Measurements from ENCODE around the gene PRDM5.

Gene PRDM5

DNA sequence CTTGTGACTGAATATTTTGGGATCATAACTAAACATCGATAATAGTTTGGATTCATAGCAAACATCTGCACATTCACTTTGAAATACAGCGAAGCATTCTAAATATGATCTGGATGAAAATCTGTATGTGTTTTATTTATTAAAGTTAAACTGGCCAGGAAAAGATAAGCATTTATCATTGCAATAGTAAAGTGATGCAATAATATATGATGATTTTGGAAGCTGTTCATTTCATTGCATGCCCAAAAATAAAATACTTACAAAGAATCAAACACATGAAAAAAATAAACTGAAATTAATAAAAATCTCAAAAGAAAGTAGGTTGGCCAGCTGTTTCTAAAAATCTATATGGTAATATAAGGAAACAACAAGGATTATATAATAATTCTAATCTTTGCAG, 1.9 kb downstream of the PRDM5 start:
- Histone ChIP-seq H3K4me3 (ENCODE audit: insufficient read depth in 1 of 2, low read depth in 1 of 2, low read length in 2 of 2) (peak overlapping the region in 1 of 2 experiments; percentile 19), H3K18ac (ENCODE audit: low read depth in 1 of 2, low read length in 2 of 2) (no peak overlapping the region), H3K27ac (ENCODE audit: low read length, poor library complexity, severe bottlenecking) (no peak overlapping the region), H3K4ac (ENCODE audit: low read depth in 1 of 2, low read length in 2 of 2) (no peak overlapping the region), H3K9ac (ENCODE audit: low read length) (peak overlapping the region; percentile 96), H3K36me3 (ENCODE audit: control insufficient read depth in 1 of 2, insufficient read depth in 2 of 2, low read depth in 1 of 2, low read length in 2 of 2) (no peaks in the 10 kb centered on the region), H4K91ac (ENCODE audit: low read length) (no peak overlapping the region), H2AFZ (ENCODE audit: low read depth, low read length) (no peak overlapping the region), H3K14ac (ENCODE audit: low read length in 2 of 2) (no peak overlapping the region), H2AK5ac (ENCODE audit: low read length, severe bottlenecking) (no peak overlapping the region), H2BK12ac (ENCODE audit: low read length in 2 of 2) (no peak overlapping the region), H3K9me3 (ENCODE audit: control insufficient read depth, low read length) (no peaks in the 10 kb centered on the region), H3K23ac (ENCODE audit: low read length in 2 of 2) (no peak overlapping the region), H2BK5ac (ENCODE audit: low read depth, low read length, poor library complexity, severe bottlenecking) (no peak overlapping the region), H3K4me1 (ENCODE audit: control insufficient read depth, insufficient read depth, low read depth, low read length) (no peaks in the 10 kb centered on the region), H3K79me1 (replicated peaks; ENCODE audit: low read length, poor library complexity, severe bottlenecking) (peaks cover 17% of the 10 kb centered on the region), H2BK15ac (ENCODE audit: low read depth, poor library complexity, severe bottlenecking) (no peak overlapping the region), H4K8ac (ENCODE audit: low read length) (no peak overlapping the region), H2BK120ac (ENCODE audit: low read depth, low read length) (no peak overlapping the region), H3K4me2 (ENCODE audit: low read length, poor library complexity, severe bottlenecking) (no peak overlapping the region), H3K27me3 (ENCODE audit: control insufficient read depth in 1 of 2, insufficient read depth in 1 of 2, low read length in 2 of 2) (no peaks in the 10 kb centered on the region)
- WGBS = no CpG with 5 or more reads among the region's 2 CpGs
- no peak for DNase-seq

DNA sequence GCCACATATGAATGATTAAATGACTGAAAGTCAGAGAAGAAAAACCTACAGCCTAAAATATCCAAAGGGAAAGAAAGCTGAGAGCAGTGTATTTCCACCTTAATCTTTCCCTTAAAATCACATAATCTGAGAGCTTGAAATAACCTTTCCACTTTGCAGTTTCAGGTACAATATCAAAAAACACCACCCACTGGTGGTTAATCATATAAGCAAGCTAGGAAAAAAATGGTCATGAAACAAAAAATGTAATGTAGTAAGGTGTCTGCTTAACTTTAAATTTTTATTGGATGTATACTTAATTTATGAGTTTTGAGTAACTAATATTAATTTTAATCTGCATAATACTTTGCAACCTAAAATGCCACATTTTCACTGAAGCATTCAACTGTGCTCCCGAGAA, 3.2 kb downstream of the PRDM5 start:
- Histone ChIP-seq H3K9ac (ENCODE audit: low read length) (peak overlapping the region; percentile 96), H4K8ac (ENCODE audit: low read length) (no peak overlapping the region), H3K18ac (ENCODE audit: low read depth in 1 of 2, low read length in 2 of 2) (no peak overlapping the region), H2BK15ac (ENCODE audit: low read depth, poor library complexity, severe bottlenecking) (no peak overlapping the region), H3K23ac (ENCODE audit: low read length in 2 of 2) (no peak overlapping the region), H2BK5ac (ENCODE audit: low read depth, low read length, poor library complexity, severe bottlenecking) (no peak overlapping the region), H3K4me2 (ENCODE audit: low read length, poor library complexity, severe bottlenecking) (no peak overlapping the region), H3K4me3 (ENCODE audit: insufficient read depth in 1 of 2, low read depth in 1 of 2, low read length in 2 of 2) (peak overlapping the region in 1 of 2 experiments; percentile 20), H3K79me1 (replicated peaks; ENCODE audit: low read length, poor library complexity, severe bottlenecking) (peaks cover 22% of the 10 kb centered on the region), H3K4ac (ENCODE audit: low read depth in 1 of 2, low read length in 2 of 2) (no peak overlapping the region), H2BK120ac (ENCODE audit: low read depth, low read length) (no peak overlapping the region), H2AFZ (ENCODE audit: low read depth, low read length) (no peak overlapping the region), H3K4me1 (ENCODE audit: control insufficient read depth, insufficient read depth, low read depth, low read length) (no peaks in the 10 kb centered on the region), H3K27ac (ENCODE audit: low read length, poor library complexity, severe bottlenecking) (no peak overlapping the region), H3K27me3 (ENCODE audit: control insufficient read depth in 1 of 2, insufficient read depth in 1 of 2, low read length in 2 of 2) (no peaks in the 10 kb centered on the region), H2AK5ac (ENCODE audit: low read length, severe bottlenecking) (no peak overlapping the region), H3K9me3 (ENCODE audit: control insufficient read depth, low read length) (no peaks in the 10 kb centered on the region), H2BK12ac (ENCODE audit: low read length in 2 of 2) (no peak overlapping the region), H4K91ac (ENCODE audit: low read length) (no peak overlapping the region), H3K14ac (ENCODE audit: low read length in 2 of 2) (no peak overlapping the region), H3K36me3 (ENCODE audit: control insufficient read depth in 1 of 2, insufficient read depth in 2 of 2, low read depth in 1 of 2, low read length in 2 of 2) (no peaks in the 10 kb centered on the region)
- no peak for DNase-seq
- no CpG with 5 or more reads among the region's 1 CpG for WGBS

DNA sequence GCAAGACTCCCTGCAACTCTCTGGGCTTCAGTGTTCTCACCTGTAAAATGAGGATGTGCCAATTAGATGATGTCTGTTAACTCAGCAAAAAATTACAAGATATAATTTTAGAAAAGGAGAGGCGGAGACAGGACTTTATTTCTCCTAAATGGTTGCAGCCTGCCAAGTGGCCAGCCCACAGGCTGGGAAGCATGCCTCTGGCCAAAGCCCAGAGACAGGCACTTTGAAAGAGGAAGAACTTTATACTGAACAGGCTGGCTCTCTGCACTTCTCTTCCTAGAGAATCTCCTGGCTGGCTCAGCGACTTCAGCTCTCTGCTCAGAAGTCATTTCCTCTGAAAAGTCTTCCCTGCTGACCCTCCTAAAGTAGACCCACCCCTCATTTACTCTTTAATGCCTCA, 3.7 kb downstream of the PRDM5 start:
- Histone ChIP-seq H3K36me3 (ENCODE audit: control insufficient read depth in 1 of 2, insufficient read depth in 2 of 2, low read depth in 1 of 2, low read length in 2 of 2) (no peaks in the 10 kb centered on the region), H3K14ac (ENCODE audit: low read length in 2 of 2) (no peak overlapping the region), H3K23ac (ENCODE audit: low read length in 2 of 2) (no peak overlapping the region), H4K8ac (ENCODE audit: low read length) (no peak overlapping the region), H2AFZ (ENCODE audit: low read depth, low read length) (no peak overlapping the region), H2BK5ac (ENCODE audit: low read depth, low read length, poor library complexity, severe bottlenecking) (no peak overlapping the region), H3K9ac (ENCODE audit: low read length) (peak overlapping the region; percentile 28), H4K91ac (ENCODE audit: low read length) (no peak overlapping the region), H3K4me2 (ENCODE audit: low read length, poor library complexity, severe bottlenecking) (no peak overlapping the region), H2BK15ac (ENCODE audit: low read depth, poor library complexity, severe bottlenecking) (no peak overlapping the region), H3K27ac (ENCODE audit: low read length, poor library complexity, severe bottlenecking) (no peak overlapping the region), H3K4me3 (ENCODE audit: insufficient read depth in 1 of 2, low read depth in 1 of 2, low read length in 2 of 2) (peak overlapping the region in 1 of 2 experiments; percentile 20), H2BK12ac (ENCODE audit: low read length in 2 of 2) (no peak overlapping the region), H3K18ac (ENCODE audit: low read depth in 1 of 2, low read length in 2 of 2) (no peak overlapping the region), H3K27me3 (ENCODE audit: control insufficient read depth in 1 of 2, insufficient read depth in 1 of 2, low read length in 2 of 2) (no peaks in the 10 kb centered on the region), H3K9me3 (ENCODE audit: control insufficient read depth, low read length) (no peaks in the 10 kb centered on the region), H2AK5ac (ENCODE audit: low read length, severe bottlenecking) (no peak overlapping the region), H3K4me1 (ENCODE audit: control insufficient read depth, insufficient read depth, low read depth, low read length) (no peaks in the 10 kb centered on the region), H3K4ac (ENCODE audit: low read depth in 1 of 2, low read length in 2 of 2) (no peak overlapping the region), H2BK120ac (ENCODE audit: low read depth, low read length) (no peak overlapping the region), H3K79me1 (replicated peaks; ENCODE audit: low read length, poor library complexity, severe bottlenecking) (peaks cover 23% of the 10 kb centered on the region)
- no peak for DNase-seq
- WGBS = 55% methylated on average over 2 of the region's 2 CpGs

DNA sequence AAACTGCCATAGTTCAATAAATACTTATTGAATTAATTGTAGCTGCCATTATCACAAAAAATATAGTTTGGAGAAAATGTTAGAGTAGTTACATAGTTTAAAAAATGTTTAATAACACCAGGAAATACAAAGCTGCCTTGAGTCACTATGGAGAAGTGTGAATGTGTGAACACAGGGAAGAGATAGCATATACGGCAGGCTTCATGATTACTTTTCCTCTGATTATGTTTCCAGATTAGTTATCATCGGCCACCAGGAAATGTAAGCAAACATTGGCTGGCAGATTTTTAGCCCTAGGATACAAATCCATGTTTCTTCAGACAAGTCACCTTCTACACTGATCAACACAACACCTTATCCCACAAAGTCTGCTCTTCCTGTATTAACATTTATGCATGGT, 4.4 kb downstream of the PRDM5 start:
- H2BK12ac ChIP-seq (ENCODE audit: low read length in 2 of 2) = no peak overlapping the region
- no peaks in the 10 kb centered on the region for H3K36me3 ChIP-seq (ENCODE audit: control insufficient read depth in 1 of 2, insufficient read depth in 2 of 2, low read depth in 1 of 2, low read length in 2 of 2)
- no peak overlapping the region for H3K27ac ChIP-seq (ENCODE audit: low read length, poor library complexity, severe bottlenecking)
- no peaks in the 10 kb centered on the region for H3K4me1 ChIP-seq (ENCODE audit: control insufficient read depth, insufficient read depth, low read depth, low read length)
- no peaks in the 10 kb centered on the region for H3K27me3 ChIP-seq (ENCODE audit: control insufficient read depth in 1 of 2, insufficient read depth in 1 of 2, low read length in 2 of 2)
- H4K8ac ChIP-seq (ENCODE audit: low read length) = no peak overlapping the region
- H3K4me2 ChIP-seq (ENCODE audit: low read length, poor library complexity, severe bottlenecking) = no peak overlapping the region
- H3K9ac ChIP-seq (ENCODE audit: low read length) = no peak overlapping the region
- H2BK5ac ChIP-seq (ENCODE audit: low read depth, low read length, poor library complexity, severe bottlenecking) = no peak overlapping the region
- no peak overlapping the region for H2AK5ac ChIP-seq (ENCODE audit: low read length, severe bottlenecking)
- no peak overlapping the region for H3K4me3 ChIP-seq (ENCODE audit: insufficient read depth in 1 of 2, low read depth in 1 of 2, low read length in 2 of 2)
- H3K14ac ChIP-seq (ENCODE audit: low read length in 2 of 2) = no peak overlapping the region
- H3K23ac ChIP-seq (ENCODE audit: low read length in 2 of 2) = no peak overlapping the region
- WGBS = 59% methylated on average over 2 of the region's 2 CpGs
- H2BK15ac ChIP-seq (ENCODE audit: low read depth, poor library complexity, severe bottlenecking) = no peak overlapping the region
- no peak overlapping the region for H3K4ac ChIP-seq (ENCODE audit: low read depth in 1 of 2, low read length in 2 of 2)
- no peak overlapping the region for H2BK120ac ChIP-seq (ENCODE audit: low read depth, low read length)
- H3K79me1 ChIP-seq (replicated peaks; ENCODE audit: low read length, poor library complexity, severe bottlenecking) = peaks cover 28% of the 10 kb centered on the region
- H4K91ac ChIP-seq (ENCODE audit: low read length) = no peak overlapping the region
- H2AFZ ChIP-seq (ENCODE audit: low read depth, low read length) = no peak overlapping the region
- no peak for DNase-seq
- no peak overlapping the region for H3K18ac ChIP-seq (ENCODE audit: low read depth in 1 of 2, low read length in 2 of 2)
- no peaks in the 10 kb centered on the region for H3K9me3 ChIP-seq (ENCODE audit: control insufficient read depth, low read length)
